ENCODE results near the gene ZBTB45.

Gene ZBTB45

DNA sequence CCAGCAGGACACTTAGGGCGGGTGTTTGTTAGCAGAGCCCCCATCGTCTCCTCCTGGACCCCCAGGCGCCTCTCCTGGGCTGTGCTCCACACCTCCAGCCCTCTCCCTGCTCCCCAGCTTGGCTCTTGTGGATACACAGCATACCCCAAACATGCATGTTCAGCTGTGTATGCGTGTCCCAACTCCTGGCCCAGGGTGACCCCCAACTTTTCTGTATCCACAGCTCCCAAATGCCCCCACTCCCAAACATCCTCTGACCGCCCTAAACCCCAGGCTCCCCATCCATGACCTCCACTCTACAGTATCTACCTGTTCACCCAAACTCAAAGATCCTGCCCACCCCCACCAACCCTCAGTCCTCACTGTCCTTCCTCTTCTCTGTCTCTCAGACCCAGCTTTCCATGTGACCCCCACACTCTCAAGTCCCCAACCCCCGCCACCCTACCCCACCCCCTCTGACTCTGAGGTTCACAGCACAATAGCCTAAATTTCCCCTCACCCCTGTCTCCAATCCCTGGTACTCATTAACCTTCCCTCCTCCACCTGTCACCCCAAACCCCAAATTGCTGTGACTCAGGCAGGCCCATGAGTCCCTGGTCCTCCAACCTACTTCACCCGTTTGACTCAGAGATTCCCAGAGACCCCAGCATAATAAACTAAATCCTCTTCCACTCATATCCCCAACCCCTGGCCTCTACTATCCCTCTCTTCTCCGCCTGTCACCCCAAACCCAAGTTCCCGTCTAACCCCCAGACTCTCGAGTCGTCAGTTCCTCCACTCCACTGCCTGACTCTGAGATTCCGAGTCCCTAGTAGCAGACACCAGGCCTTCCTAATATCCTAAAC lies 37.8 kb upstream of the ZBTB45 start:
- no peak for DNase-seq (ENCODE audit: low read depth)
- TF ChIP-seq CTCF (conservative IDR thresholded peaks at IDR 0.05; ENCODE audit: low read depth, low read length): no peak
- H3K4me3 ChIP-seq (ENCODE audit: low read length): peak overlapping the region; percentile 78

DNA sequence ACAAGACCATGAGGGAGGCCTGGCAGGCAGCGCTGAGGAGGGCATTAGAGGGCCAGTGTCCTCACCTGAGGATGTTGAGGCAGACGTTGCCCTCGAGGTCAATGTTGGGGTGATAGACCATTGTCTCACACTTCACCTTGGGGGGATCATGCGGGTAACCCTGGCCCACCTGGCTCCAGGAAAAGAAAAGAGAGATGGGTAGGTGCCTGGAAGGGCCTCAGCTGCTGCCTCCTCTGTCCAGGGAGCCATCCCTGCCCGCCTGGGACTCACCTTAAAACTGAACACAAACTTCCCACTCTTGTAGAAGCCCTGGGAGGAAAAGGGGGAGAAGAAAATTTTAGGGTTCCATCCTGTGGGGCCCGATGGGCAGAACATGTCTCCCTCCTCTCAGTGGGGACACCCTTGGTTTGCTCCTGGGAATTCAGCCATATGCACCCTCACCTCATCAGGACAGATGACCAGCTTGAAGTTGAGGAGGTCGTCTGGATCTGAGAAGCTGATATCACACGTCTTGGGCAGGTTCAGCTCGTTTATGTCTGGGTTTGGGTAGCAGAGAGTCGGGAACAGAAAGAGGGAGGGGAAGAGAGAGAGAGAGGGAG lies 37.1 kb upstream of the ZBTB45 start:
- DNase-seq (ENCODE audit: low read depth): no peak
- no peak for TF ChIP-seq CTCF (conservative IDR thresholded peaks at IDR 0.05; ENCODE audit: low read depth, low read length)
- H3K4me3 ChIP-seq (ENCODE audit: low read length): peak overlapping the region; percentile 78

- H3K4me3 ChIP-seq (ENCODE audit: low read length): no peak overlapping the region
- no peak for TF ChIP-seq CTCF (conservative IDR thresholded peaks at IDR 0.05; ENCODE audit: low read depth, low read length)
- DNase-seq (ENCODE audit: low read depth): no peak
Observed at GRCh38 chr19:58555920-58556621, 36.5 kb upstream of the ZBTB45 start.

- DNase-seq (ENCODE audit: low read depth): no peak
- peak overlapping the region; percentile 27 for H3K4me3 ChIP-seq (ENCODE audit: low read length)
- no peak for TF ChIP-seq CTCF (conservative IDR thresholded peaks at IDR 0.05; ENCODE audit: low read depth, low read length)
Observed at GRCh38 chr19:58555369-58555885, 35.8 kb upstream of the ZBTB45 start.

GRCh38 chr19:58554494-58555368 lies 35.1 kb upstream of the ZBTB45 start, which contains the start of gene CHMP2A:
Gene CHMP2A (minus strand): TSS chr19:58555105. CDS start chr19:58554212, 893 bp downstream.
- DNase-seq (ENCODE audit: low read depth): peak; percentile 85
- peak within 1 kb of the TSS; percentile 81 for H3K4me3 ChIP-seq (ENCODE audit: low read length)
- TF ChIP-seq CTCF (conservative IDR thresholded peaks at IDR 0.05; ENCODE audit: low read depth, low read length): no peak

GRCh38 chr19:58553799-58554493 lies 34.3 kb upstream of the ZBTB45 start:
- no peak for DNase-seq (ENCODE audit: low read depth)
- H3K4me3 ChIP-seq (ENCODE audit: low read length): peak overlapping the region; percentile 81
- no peak for TF ChIP-seq CTCF (conservative IDR thresholded peaks at IDR 0.05; ENCODE audit: low read depth, low read length)

Data from retinal pigment epithelial cell (primary cell).